Measurements from ENCODE around the gene TAC1.

The TAC1 gene, protein sequence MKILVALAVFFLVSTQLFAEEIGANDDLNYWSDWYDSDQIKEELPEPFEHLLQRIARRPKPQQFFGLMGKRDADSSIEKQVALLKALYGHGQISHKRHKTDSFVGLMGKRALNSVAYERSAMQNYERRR

DNA sequence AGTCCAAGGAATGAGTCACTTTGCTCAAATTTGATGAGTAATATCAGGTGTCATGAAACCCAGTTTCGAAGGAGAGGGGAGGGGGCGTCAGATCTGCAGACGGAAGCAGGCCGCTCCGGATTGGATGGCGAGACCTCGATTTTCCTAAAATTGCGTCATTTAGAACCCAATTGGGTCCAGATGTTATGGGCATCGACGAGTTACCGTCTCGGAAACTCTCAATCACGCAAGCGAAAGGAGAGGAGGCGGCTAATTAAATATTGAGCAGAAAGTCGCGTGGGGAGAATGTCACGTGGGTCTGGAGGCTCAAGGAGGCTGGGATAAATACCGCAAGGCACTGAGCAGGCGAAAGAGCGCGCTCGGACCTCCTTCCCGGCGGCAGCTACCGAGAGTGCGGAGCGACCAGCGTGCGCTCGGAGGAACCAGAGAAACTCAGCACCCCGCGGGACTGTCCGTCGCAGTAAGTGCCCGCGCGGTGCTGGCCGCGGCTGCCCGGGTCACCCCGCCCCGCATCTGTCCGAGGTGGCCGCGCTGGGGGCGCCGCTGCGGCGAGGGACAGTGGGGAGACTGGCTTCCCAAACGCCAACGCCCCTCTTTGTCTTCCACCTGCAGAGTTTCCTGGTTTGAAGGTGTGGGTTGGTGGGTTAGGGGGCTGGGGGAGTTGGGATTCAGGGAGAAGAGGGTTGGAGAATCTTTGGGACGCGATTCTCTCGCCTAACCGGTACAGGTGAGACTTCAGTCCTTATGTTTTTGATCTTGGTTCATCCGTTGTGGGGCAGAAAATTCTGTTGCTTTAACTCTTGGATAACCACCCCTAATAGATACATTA, at the start of gene TAC1:
TSS of gene TAC1 (plus strand) at position 351 of the 829 bp plus-strand sequence. CDS start 527 bp downstream, outside the sequence.
- TF ChIP-seq EGR1 (IDR thresholded peaks at IDR 0.05) (no peak), ZBTB7A (IDR thresholded peaks at IDR 0.05; ENCODE audit: low read depth) (no peak), TEAD4 (IDR thresholded peaks at IDR 0.05) (no peak), RAD21 (IDR thresholded peaks at IDR 0.05; ENCODE audit: low read depth) (no peak), CREB1 (IDR thresholded peaks at IDR 0.05; ENCODE audit: low read depth) (no peak)
- TF ChIP-seq, protein P1, sequence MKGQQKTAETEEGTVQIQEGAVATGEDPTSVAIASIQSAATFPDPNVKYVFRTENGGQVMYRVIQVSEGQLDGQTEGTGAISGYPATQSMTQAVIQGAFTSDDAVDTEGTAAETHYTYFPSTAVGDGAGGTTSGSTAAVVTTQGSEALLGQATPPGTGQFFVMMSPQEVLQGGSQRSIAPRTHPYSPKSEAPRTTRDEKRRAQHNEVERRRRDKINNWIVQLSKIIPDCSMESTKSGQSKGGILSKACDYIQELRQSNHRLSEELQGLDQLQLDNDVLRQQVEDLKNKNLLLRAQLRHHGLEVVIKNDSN (IDR thresholded peaks at IDR 0.05), result no peak

DNA sequence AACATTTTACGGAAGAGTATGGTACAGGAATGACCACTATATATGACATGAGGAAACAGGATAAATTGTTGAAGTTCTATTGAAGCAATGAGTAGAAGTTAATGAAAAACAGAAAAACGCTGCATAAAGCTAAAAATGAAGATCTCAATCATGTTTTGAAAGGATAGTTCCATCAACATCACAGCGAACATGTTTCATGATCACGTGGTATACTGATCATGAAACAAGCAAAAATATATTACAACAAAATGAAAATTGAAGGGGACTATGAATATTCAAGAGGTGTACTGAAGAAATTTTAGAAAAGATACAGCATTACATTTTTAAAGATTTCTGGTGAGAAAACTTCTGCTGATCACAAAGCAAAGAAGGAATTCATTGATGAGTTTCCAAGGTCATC, 45.9 kb upstream of the TAC1 start:
- TF ChIP-seq CREB1 (IDR thresholded peaks at IDR 0.05; ENCODE audit: low read depth) (no peak), YY1 (IDR thresholded peaks at IDR 0.05; ENCODE audit: low read depth) (no peak), ZBTB7A (IDR thresholded peaks at IDR 0.05; ENCODE audit: low read depth) (no peak), RAD21 (IDR thresholded peaks at IDR 0.05; ENCODE audit: low read depth) (no peak), TEAD4 (IDR thresholded peaks at IDR 0.05) (no peak)
- TF ChIP-seq, protein P2, sequence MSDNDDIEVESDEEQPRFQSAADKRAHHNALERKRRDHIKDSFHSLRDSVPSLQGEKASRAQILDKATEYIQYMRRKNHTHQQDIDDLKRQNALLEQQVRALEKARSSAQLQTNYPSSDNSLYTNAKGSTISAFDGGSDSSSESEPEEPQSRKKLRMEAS (IDR thresholded peaks at IDR 0.05), result no peak
- TF ChIP-seq, protein P1 (IDR thresholded peaks at IDR 0.05), result no peak

DNA sequence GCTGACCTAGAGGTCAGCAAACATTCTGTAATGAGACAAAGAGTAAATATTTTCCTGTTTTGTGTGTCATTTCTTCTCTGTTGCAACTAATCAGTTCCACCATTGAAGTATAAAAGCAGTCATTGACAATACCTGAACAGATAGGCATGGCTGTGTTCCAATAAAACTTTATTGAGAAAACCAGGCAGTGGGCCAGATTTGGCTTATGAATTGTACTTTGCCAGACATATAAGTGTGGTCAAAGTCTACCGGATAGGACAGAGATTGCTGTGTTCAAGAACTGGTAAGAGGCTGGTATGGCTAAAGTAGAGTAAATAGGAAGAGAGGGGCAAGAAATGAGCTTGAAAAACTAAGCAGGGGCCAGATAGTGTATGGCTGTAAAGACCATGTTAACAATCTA, 38.3 kb upstream of the TAC1 start:
- no peak for TF ChIP-seq TAF1 (IDR thresholded peaks at IDR 0.05; ENCODE audit: low read depth)
- no peak for TF ChIP-seq YY1 (IDR thresholded peaks at IDR 0.05; ENCODE audit: low read depth)
- TF ChIP-seq CEBPB (IDR thresholded peaks at IDR 0.05), result no peak
- no peak for TF ChIP-seq TEAD4 (IDR thresholded peaks at IDR 0.05)
- TF ChIP-seq TCF12 (IDR thresholded peaks at IDR 0.05; ENCODE audit: low read depth), result no peak
- TF ChIP-seq EGR1 (IDR thresholded peaks at IDR 0.05), result no peak
- TF ChIP-seq NFIC (IDR thresholded peaks at IDR 0.05), result no peak
- TF ChIP-seq, protein P3, sequence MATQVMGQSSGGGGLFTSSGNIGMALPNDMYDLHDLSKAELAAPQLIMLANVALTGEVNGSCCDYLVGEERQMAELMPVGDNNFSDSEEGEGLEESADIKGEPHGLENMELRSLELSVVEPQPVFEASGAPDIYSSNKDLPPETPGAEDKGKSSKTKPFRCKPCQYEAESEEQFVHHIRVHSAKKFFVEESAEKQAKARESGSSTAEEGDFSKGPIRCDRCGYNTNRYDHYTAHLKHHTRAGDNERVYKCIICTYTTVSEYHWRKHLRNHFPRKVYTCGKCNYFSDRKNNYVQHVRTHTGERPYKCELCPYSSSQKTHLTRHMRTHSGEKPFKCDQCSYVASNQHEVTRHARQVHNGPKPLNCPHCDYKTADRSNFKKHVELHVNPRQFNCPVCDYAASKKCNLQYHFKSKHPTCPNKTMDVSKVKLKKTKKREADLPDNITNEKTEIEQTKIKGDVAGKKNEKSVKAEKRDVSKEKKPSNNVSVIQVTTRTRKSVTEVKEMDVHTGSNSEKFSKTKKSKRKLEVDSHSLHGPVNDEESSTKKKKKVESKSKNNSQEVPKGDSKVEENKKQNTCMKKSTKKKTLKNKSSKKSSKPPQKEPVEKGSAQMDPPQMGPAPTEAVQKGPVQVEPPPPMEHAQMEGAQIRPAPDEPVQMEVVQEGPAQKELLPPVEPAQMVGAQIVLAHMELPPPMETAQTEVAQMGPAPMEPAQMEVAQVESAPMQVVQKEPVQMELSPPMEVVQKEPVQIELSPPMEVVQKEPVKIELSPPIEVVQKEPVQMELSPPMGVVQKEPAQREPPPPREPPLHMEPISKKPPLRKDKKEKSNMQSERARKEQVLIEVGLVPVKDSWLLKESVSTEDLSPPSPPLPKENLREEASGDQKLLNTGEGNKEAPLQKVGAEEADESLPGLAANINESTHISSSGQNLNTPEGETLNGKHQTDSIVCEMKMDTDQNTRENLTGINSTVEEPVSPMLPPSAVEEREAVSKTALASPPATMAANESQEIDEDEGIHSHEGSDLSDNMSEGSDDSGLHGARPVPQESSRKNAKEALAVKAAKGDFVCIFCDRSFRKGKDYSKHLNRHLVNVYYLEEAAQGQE (IDR thresholded peaks at IDR 0.05; ENCODE audit: low read depth), result no peak
- TF ChIP-seq, protein P2 (IDR thresholded peaks at IDR 0.05), result no peak
- no peak for TF ChIP-seq CREB1 (IDR thresholded peaks at IDR 0.05; ENCODE audit: low read depth)
- no peak for TF ChIP-seq EP300 (IDR thresholded peaks at IDR 0.05; ENCODE audit: borderline replicate concordance)
- no peak for TF ChIP-seq FOXM1 (IDR thresholded peaks at IDR 0.05; ENCODE audit: borderline replicate concordance, low read depth)
- no peak for TF ChIP-seq ZBTB7A (IDR thresholded peaks at IDR 0.05; ENCODE audit: low read depth)
- TF ChIP-seq, protein P1 (IDR thresholded peaks at IDR 0.05), result no peak
- no peak for TF ChIP-seq RAD21 (IDR thresholded peaks at IDR 0.05; ENCODE audit: low read depth)

DNA sequence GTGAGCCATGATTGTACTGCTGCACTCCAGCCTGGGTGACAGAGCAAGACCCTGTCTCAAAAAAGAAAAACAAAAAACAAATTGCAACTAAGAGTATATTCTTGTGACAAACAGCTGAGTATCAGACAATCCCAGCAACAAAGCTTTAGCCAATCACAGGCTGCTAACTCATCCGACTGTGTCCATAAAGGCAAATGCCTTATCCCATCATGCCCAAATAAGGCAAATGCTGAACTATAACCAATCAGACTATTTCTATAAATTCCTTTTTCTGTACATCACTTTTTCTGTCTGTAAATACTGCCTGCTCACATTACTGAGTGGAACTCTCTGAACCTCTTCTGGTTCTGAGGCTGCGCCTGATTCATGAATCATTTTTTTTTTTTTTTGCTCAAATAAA, 37.5 kb upstream of the TAC1 start:
- TF ChIP-seq, protein P3 (IDR thresholded peaks at IDR 0.05; ENCODE audit: low read depth), result no peak
- TF ChIP-seq CEBPB (IDR thresholded peaks at IDR 0.05) (no peak), NFIC (IDR thresholded peaks at IDR 0.05) (no peak), YY1 (IDR thresholded peaks at IDR 0.05; ENCODE audit: low read depth) (no peak), TAF1 (IDR thresholded peaks at IDR 0.05; ENCODE audit: low read depth) (no peak), ZBTB7A (IDR thresholded peaks at IDR 0.05; ENCODE audit: low read depth) (no peak), EP300 (IDR thresholded peaks at IDR 0.05; ENCODE audit: borderline replicate concordance) (no peak), TEAD4 (IDR thresholded peaks at IDR 0.05) (no peak), EGR1 (IDR thresholded peaks at IDR 0.05) (no peak), RAD21 (IDR thresholded peaks at IDR 0.05; ENCODE audit: low read depth) (no peak), FOXM1 (IDR thresholded peaks at IDR 0.05; ENCODE audit: borderline replicate concordance, low read depth) (no peak), CREB1 (IDR thresholded peaks at IDR 0.05; ENCODE audit: low read depth) (no peak), TCF12 (IDR thresholded peaks at IDR 0.05; ENCODE audit: low read depth) (no peak)
- TF ChIP-seq, protein P1 (IDR thresholded peaks at IDR 0.05), result no peak
- TF ChIP-seq, protein P2 (IDR thresholded peaks at IDR 0.05), result no peak
